SU-DHL-6 (cell line): Measurements from ENCODE around the gene CAMK1D.

ENCODE experiments used
- EZH2phosphoT487 ChIP-seq: fragments of 200-600 bp; sonication (generic), shearing (Covaris generic); conservative IDR thresholded peaks from 2 replicates; pipeline ENCODE4 v1.6.1; 2018; ENCODE audit warnings: mild to moderate bottlenecking, antibody characterized with exemption, low read length, moderate library complexity, mixed read lengths
- TF ChIP-seq, protein P1 (sequence below): fragments of 200-600 bp; sonication (generic); IDR thresholded peaks from one replicate; pipeline ENCODE4 v1.5.1; 2017; ENCODE audit warnings: antibody characterized with exemption, mild to moderate bottlenecking, low read length, moderate library complexity; ENCODE audit not compliant: insufficient read depth, poor library complexity, severe bottlenecking

DNA sequence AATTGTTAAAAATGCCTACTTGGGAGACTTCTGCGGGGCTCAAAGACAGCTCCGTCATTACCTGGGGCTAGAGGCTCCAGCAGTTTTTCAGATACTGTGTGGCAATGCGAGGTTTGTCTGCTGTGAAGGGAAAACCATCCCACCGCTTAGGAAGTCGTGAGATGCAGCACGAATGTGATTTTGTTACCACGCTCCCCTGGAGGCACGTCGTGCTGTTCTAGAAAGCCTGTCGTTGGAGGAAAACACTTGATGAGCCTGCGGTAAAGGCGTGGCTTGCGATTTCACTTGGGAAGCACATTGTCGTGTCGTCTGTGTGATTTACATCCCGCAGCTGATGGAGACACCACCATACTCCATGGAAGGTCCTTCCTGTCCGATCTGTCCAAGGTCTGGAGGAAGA is 39.3 kb downstream of the CAMK1D start:
- TF ChIP-seq, protein P1, sequence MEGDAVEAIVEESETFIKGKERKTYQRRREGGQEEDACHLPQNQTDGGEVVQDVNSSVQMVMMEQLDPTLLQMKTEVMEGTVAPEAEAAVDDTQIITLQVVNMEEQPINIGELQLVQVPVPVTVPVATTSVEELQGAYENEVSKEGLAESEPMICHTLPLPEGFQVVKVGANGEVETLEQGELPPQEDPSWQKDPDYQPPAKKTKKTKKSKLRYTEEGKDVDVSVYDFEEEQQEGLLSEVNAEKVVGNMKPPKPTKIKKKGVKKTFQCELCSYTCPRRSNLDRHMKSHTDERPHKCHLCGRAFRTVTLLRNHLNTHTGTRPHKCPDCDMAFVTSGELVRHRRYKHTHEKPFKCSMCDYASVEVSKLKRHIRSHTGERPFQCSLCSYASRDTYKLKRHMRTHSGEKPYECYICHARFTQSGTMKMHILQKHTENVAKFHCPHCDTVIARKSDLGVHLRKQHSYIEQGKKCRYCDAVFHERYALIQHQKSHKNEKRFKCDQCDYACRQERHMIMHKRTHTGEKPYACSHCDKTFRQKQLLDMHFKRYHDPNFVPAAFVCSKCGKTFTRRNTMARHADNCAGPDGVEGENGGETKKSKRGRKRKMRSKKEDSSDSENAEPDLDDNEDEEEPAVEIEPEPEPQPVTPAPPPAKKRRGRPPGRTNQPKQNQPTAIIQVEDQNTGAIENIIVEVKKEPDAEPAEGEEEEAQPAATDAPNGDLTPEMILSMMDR: no peak
- no peak for TF ChIP-seq EZH2phosphoT487
